GM19372 (cell line): Measurements from ENCODE around the gene NAA38.

Experiments
- ATAC-seq: cut with Tn5 transposase; IDR thresholded peaks from one replicate; pipeline ENCODE4 v1.9.1; 2021; ENCODE audit warnings: mild to moderate bottlenecking, low read depth, moderate library complexity; ENCODE audit not compliant: unreplicated experiment

NAA38 gene

GRCh38 chr17:7856811-7857712 is at the start of gene NAA38:
Gene NAA38 (minus strand): TSS chr17:7857559. CDS start chr17:7857463, 96 bp downstream.
- ATAC-seq, result peak; percentile 71

GRCh38 chr17:7903154-7904103 is 46.1 kb upstream of the NAA38 start:
- ATAC-seq, result no peak

- no peak for ATAC-seq
Observed at GRCh38 chr17:7897773-7898172, 40.4 kb upstream of the NAA38 start.

GRCh38 chr17:7897090-7897489 is 39.7 kb upstream of the NAA38 start:
- no peak for ATAC-seq

- ATAC-seq, result no peak
Observed at GRCh38 chr17:7894866-7895265, 37.5 kb upstream of the NAA38 start.

GRCh38 chr17:7894226-7894625 is 36.9 kb upstream of the NAA38 start:
- ATAC-seq, result no peak

- no peak for ATAC-seq
Observed at GRCh38 chr17:7893187-7893880, 36.0 kb upstream of the NAA38 start.

- no peak for ATAC-seq
Observed at GRCh38 chr17:7889166-7889955, 32.0 kb upstream of the NAA38 start.

GRCh38 chr17:7888184-7888920 is 31.0 kb upstream of the NAA38 start, which contains the start of gene CHD3:
Gene CHD3 (plus strand): TSS chr17:7888789. CDS start chr17:7889001, 212 bp downstream.
- ATAC-seq, result no peak

- ATAC-seq, result no peak
Observed at GRCh38 chr17:7887482-7888183, 30.3 kb upstream of the NAA38 start.

GRCh38 chr17:7887038-7887481 is 29.7 kb upstream of the NAA38 start:
- ATAC-seq, result no peak

- ATAC-seq, result no peak
Observed at GRCh38 chr17:7886227-7887037, 29.1 kb upstream of the NAA38 start.

GRCh38 chr17:7885367-7886226 is 28.2 kb upstream of the NAA38 start:
- no peak for ATAC-seq

GRCh38 chr17:7884581-7885366 is 27.4 kb upstream of the NAA38 start:
- no peak for ATAC-seq

- no peak for ATAC-seq
Observed at GRCh38 chr17:7883781-7884386, 26.5 kb upstream of the NAA38 start.
